Mesenchymal stem cell (in vitro differentiated cells and primary cell): ENCODE data around the gene TMEM184B.

Experiments
- DNase-seq: peaks from one replicate; pipeline ENCODE4 v3.0.0-alpha.2; 2013
- H2AFZ ChIP-seq: one replicate; pipeline ENCODE4 v1.6.1; 2013; ENCODE audit warnings: low read depth, mild to moderate bottlenecking, control low read depth, inconsistent platforms, low read length, moderate library complexity
- H2AK5ac ChIP-seq: 2 replicates; pipeline ENCODE4 v1.6.1; 2013; ENCODE audit warnings: low read length, moderate library complexity, mild to moderate bottlenecking, inconsistent platforms; ENCODE audit not compliant: severe bottlenecking
- H2BK120ac ChIP-seq: one replicate; pipeline ENCODE4 v1.6.1; 2013; ENCODE audit warnings: low read depth, mild to moderate bottlenecking, inconsistent platforms, low read length, moderate library complexity
- H2BK12ac ChIP-seq, 2 experiments: one replicate each; pipeline ENCODE4 v1.6.1; 2013; ENCODE audit warnings: inconsistent platforms in 2 of 2, low read length in 2 of 2, mild to moderate bottlenecking in 2 of 2, moderate library complexity in 2 of 2, control low read depth in 1 of 2
- H2BK15ac ChIP-seq: one replicate; pipeline ENCODE4 v1.6.1; 2013; ENCODE audit warnings: mild to moderate bottlenecking, low read depth, inconsistent platforms; ENCODE audit not compliant: poor library complexity, severe bottlenecking
- H2BK5ac ChIP-seq: 2 replicates; pipeline ENCODE4 v1.6.1; 2013; ENCODE audit warnings: low read depth, mild to moderate bottlenecking, low read length, control low read depth, inconsistent platforms; ENCODE audit not compliant: poor library complexity, severe bottlenecking
- H3K14ac ChIP-seq, 2 experiments: one replicate each; pipeline ENCODE4 v1.6.1; 2013; ENCODE audit warnings: inconsistent platforms in 2 of 2, low read length in 2 of 2, control low read depth in 1 of 2, mild to moderate bottlenecking in 1 of 2, moderate library complexity in 1 of 2
- H3K18ac ChIP-seq, 2 experiments: one replicate each; pipeline ENCODE4 v1.6.1; 2013; ENCODE audit warnings: inconsistent platforms in 2 of 2, low read length in 2 of 2, control low read depth in 1 of 2, low read depth in 1 of 2, mild to moderate bottlenecking in 1 of 2
- H3K23ac ChIP-seq, 2 experiments: one replicate each; pipeline ENCODE4 v1.6.1; 2013; ENCODE audit warnings: inconsistent platforms in 2 of 2, low read length in 2 of 2, mild to moderate bottlenecking in 2 of 2, moderate library complexity in 2 of 2, control low read depth in 1 of 2
- H3K27ac ChIP-seq: 2 replicates; pipeline ENCODE4 v1.5.1; 2013; ENCODE audit warnings: mild to moderate bottlenecking, moderate library complexity, low read length, control low read depth, inconsistent platforms; ENCODE audit not compliant: poor library complexity, severe bottlenecking
- H3K27me3 ChIP-seq, 2 experiments: 2 replicates each; pipeline versions ENCODE4 v1.6.1 to v1.7.0; 2013; ENCODE audit warnings: low read length in 2 of 2, mild to moderate bottlenecking in 2 of 2, moderate library complexity in 2 of 2, control low read depth in 1 of 2, inconsistent platforms in 1 of 2; ENCODE audit not compliant: control insufficient read depth in 1 of 2, insufficient read depth in 1 of 2
- H3K36me3 ChIP-seq, 2 experiments: 2 replicates each; pipeline versions ENCODE4 v1.6.1 to v1.7.0; 2013; ENCODE audit warnings: low read length in 2 of 2, control low read depth in 1 of 2, inconsistent platforms in 1 of 2, low read depth in 1 of 2, mild to moderate bottlenecking in 1 of 2; ENCODE audit not compliant: insufficient read depth in 2 of 2, control insufficient read depth in 1 of 2
- H3K4ac ChIP-seq, 2 experiments: one replicate each; pipeline ENCODE4 v1.6.1; 2013; ENCODE audit warnings: inconsistent platforms in 2 of 2, low read length in 2 of 2, mild to moderate bottlenecking in 2 of 2, moderate library complexity in 2 of 2, control low read depth in 1 of 2, low read depth in 1 of 2
- H3K4me1 ChIP-seq: 2 replicates; pipeline ENCODE4 v1.6.1; 2013; ENCODE audit warnings: low read depth, low read length, control low read depth; ENCODE audit not compliant: control insufficient read depth, insufficient read depth
- H3K4me2 ChIP-seq: 2 replicates; pipeline ENCODE4 v1.6.1; 2013; ENCODE audit warnings: low read length, mild to moderate bottlenecking, inconsistent platforms; ENCODE audit not compliant: poor library complexity, severe bottlenecking
- H3K4me3 ChIP-seq, 2 experiments: 2 replicates each; pipeline versions ENCODE4 v1.5.1 to v1.7.0; 2013; ENCODE audit warnings: low read length in 2 of 2, mild to moderate bottlenecking in 2 of 2, control low read depth in 1 of 2, low read depth in 1 of 2; ENCODE audit not compliant: insufficient read depth in 1 of 2
- H3K79me1 ChIP-seq: replicated peaks from 2 replicates; pipeline ENCODE4 v1.6.1; 2013; ENCODE audit warnings: mild to moderate bottlenecking, control low read depth, low read length, inconsistent platforms; ENCODE audit not compliant: poor library complexity, severe bottlenecking
- H3K9ac ChIP-seq: 2 replicates; pipeline ENCODE4 v1.7.0; 2013; ENCODE audit warnings: mild to moderate bottlenecking, low read length, moderate library complexity
- H3K9me3 ChIP-seq: 2 replicates; pipeline ENCODE4 v1.7.0; 2013; ENCODE audit warnings: mild to moderate bottlenecking, low read length; ENCODE audit not compliant: control insufficient read depth
- H4K8ac ChIP-seq: one replicate; pipeline ENCODE4 v1.6.1; 2013; ENCODE audit warnings: inconsistent platforms, mild to moderate bottlenecking, low read length, moderate library complexity
- H4K91ac ChIP-seq: one replicate; pipeline ENCODE4 v1.6.1; 2013; ENCODE audit warnings: mild to moderate bottlenecking, low read length, inconsistent platforms
- WGBS: methylation state at CpG from one replicate; pipeline ENCODE4 v1.1.7; 2013; ENCODE audit warnings: mixed read lengths; 5-methylcytosine and 5-hydroxymethylcytosine counted together

The TMEM184B gene

DNA sequence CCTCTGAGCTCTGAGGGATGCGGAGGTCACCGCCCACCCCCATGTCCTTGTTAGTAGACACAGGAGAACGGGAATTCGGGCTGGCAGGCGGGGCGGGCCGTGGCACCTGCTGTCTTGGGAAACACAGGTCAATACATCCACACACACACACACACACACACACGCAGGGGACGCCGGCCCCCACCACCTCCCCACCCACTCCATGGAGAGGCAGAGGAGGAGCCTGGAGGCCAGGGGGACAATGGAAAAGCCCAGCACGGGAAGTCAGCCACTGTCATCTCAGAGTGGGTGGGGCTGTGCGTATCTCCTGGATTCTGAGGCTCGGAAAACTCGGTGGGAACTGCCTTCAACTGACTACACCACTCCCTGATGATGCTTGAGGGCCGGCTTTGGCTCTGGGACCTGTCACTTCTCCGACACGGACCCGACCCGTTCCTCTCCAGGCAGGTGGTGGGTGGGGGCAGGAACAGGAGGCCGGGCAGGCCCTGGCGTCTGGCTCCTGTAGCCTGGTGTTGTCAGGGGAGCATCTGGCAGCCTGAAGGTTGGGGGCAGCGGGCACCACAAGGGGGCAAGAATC, 18.5 kb upstream of the TMEM184B start:
- Histone ChIP-seq H3K4me3 (no peak overlapping the region), H3K27ac (no peak overlapping the region)

DNA sequence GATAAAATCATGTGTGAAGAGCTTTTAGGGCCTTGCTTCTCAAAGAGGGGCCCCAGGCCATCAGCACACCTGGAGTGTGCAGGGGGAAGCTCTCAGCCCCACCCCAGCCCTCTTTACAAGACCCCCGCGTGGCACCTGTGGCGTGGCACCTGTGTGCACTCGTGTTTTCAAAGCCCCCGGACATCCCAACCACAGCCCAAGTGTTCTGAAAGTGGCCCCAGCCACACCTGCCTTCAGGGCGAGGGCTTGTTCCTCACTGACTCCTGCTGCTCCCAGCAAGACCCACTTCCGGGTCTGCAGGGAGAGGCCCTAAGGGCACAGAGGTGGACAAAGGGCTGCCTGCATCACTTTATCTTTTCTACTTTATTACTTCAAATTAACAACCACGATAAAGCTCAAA, 17.5 kb upstream of the TMEM184B start:
- H3K27me3 ChIP-seq: no peaks in the 10 kb centered on the region
- no peak for DNase-seq
- no peak overlapping the region for H3K9ac ChIP-seq
- no peak overlapping the region for H2BK15ac ChIP-seq
- WGBS: 94% methylated on average over 8 of the region's 8 CpGs
- H3K4me2 ChIP-seq: no peak overlapping the region
- H4K91ac ChIP-seq: no peak overlapping the region
- H3K23ac ChIP-seq: no peak overlapping the region
- H3K18ac ChIP-seq: no peak overlapping the region
- H4K8ac ChIP-seq: no peak overlapping the region
- H3K14ac ChIP-seq: no peak overlapping the region
- H2BK12ac ChIP-seq: no peak overlapping the region
- peaks cover 64 to 74% of the 10 kb centered on the region in 2 experiments for H3K36me3 ChIP-seq
- peaks cover 28% of the 10 kb centered on the region for H3K79me1 ChIP-seq
- no peak overlapping the region for H2BK120ac ChIP-seq
- H3K4me1 ChIP-seq: peaks cover 7% of the 10 kb centered on the region
- no peak overlapping the region for H2BK5ac ChIP-seq
- H2AFZ ChIP-seq: no peak overlapping the region
- no peaks in the 10 kb centered on the region for H3K9me3 ChIP-seq
- H2AK5ac ChIP-seq: no peak overlapping the region
- no peak overlapping the region for H3K4me3 ChIP-seq
- no peak overlapping the region for H3K27ac ChIP-seq
- H3K4ac ChIP-seq: no peak overlapping the region

More for the DNA sequence above, 18.5 kb upstream of the TMEM184B start:
- WGBS: 92% methylated on average over 16 of the region's 22 CpGs
- no peak overlapping the region for H3K4me2 ChIP-seq
- no peak overlapping the region for H4K8ac ChIP-seq
- no peak overlapping the region for H2BK5ac ChIP-seq
- DNase-seq: no peak
- no peak overlapping the region for H3K9ac ChIP-seq
- no peak overlapping the region for H4K91ac ChIP-seq
- H2BK120ac ChIP-seq: no peak overlapping the region
- no peak overlapping the region for H3K23ac ChIP-seq
- no peak overlapping the region for H3K4ac ChIP-seq
- H2AK5ac ChIP-seq: no peak overlapping the region
- H3K27me3 ChIP-seq: no peaks in the 10 kb centered on the region
- no peaks in the 10 kb centered on the region for H3K9me3 ChIP-seq
- no peak overlapping the region for H2AFZ ChIP-seq
- H2BK15ac ChIP-seq: no peak overlapping the region
- peaks cover 11% of the 10 kb centered on the region for H3K4me1 ChIP-seq
- peaks cover 72 to 84% of the 10 kb centered on the region in 2 experiments for H3K36me3 ChIP-seq
- H3K18ac ChIP-seq: no peak overlapping the region
- H2BK12ac ChIP-seq: no peak overlapping the region
- H3K14ac ChIP-seq: no peak overlapping the region
- H3K79me1 ChIP-seq: peaks cover 37% of the 10 kb centered on the region

DNA sequence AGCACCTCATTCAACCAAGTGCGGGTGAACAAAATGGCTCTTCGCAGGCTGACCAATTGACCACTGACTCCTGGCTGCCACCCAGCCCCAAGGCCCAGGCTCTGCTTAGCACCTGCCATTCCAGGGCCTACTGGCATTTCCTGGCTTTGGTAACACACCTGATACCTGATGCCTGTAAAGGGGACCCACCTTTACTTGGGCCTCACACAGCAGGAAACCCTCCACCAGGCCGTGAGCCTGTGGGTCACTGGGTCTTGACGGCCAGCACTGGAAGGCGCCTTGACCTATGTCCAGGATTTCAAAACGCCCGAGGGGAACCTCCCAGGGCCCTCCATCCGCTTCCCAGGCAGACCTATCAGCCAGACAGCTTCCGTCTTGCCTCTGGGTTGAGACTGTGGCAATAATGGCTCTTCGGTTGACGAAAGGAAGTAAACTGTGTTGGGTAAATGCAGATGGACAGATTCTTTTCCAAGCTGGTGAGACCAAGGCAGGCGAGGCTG, 16.8 kb upstream of the TMEM184B start:
- no peaks in the 10 kb centered on the region for H3K9me3 ChIP-seq
- no peak overlapping the region for H3K18ac ChIP-seq
- H2AK5ac ChIP-seq: no peak overlapping the region
- 94% methylated on average over 12 of the region's 12 CpGs for WGBS
- DNase-seq: no peak
- H4K8ac ChIP-seq: no peak overlapping the region
- H3K79me1 ChIP-seq: peaks cover 23% of the 10 kb centered on the region
- H2BK12ac ChIP-seq: no peak overlapping the region
- H2BK5ac ChIP-seq: no peak overlapping the region
- H3K4ac ChIP-seq: no peak overlapping the region
- H3K27ac ChIP-seq: no peak overlapping the region
- H3K4me2 ChIP-seq: no peak overlapping the region
- no peak overlapping the region for H3K14ac ChIP-seq
- no peak overlapping the region for H2BK15ac ChIP-seq
- no peak overlapping the region for H3K9ac ChIP-seq
- no peak overlapping the region for H3K23ac ChIP-seq
- H3K4me3 ChIP-seq: no peak overlapping the region
- H3K4me1 ChIP-seq: peaks cover 7% of the 10 kb centered on the region
- no peak overlapping the region for H2BK120ac ChIP-seq
- H3K27me3 ChIP-seq: no peaks in the 10 kb centered on the region
- peaks cover 59 to 67% of the 10 kb centered on the region in 2 experiments for H3K36me3 ChIP-seq
- H2AFZ ChIP-seq: no peak overlapping the region
- no peak overlapping the region for H4K91ac ChIP-seq

DNA sequence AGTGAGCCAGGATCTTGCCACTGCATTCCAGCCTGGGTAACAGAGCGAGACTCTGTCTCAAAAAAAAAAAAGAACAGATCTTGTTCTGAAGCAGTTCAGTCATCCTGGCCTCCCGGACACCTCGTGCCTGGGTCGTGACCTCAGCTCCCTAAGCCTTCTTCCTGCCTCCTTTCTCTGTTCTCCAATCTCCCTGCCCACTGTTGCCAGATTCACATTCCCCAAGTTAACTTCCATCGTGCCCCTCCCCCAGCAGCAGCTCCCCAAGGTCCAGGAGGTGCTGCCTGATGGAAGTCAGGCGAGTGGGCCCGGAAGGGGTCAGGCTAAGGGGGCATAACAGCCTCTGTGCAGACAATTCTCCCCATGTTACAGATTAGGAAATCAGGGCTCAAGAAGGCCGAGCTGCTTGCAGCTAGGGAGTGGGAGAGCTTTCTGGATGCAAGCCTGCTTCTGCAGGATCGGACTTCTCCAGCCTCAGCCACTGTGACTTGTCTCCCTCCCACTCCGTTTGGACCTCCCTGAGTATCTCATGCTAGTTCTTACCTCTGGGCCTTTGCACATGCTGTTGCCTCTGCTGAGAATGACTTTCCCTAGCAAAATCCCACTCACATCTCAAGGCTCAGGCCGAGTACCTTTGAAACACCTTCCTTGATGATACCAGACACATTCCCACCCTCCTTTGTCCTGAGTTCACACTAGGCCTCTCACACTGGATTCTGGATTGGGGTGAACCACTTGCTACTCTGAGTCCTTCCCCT, 14.3 kb upstream of the TMEM184B start:
- no peaks in the 10 kb centered on the region for H3K27me3 ChIP-seq
- no peak overlapping the region for H3K9ac ChIP-seq
- H3K27ac ChIP-seq: no peak overlapping the region
- no peak overlapping the region for H2AFZ ChIP-seq
- H3K4me1 ChIP-seq: peaks cover 23% of the 10 kb centered on the region
- peak overlapping the region; percentile 27 for H4K8ac ChIP-seq
- peaks cover 8% of the 10 kb centered on the region for H3K79me1 ChIP-seq
- no peak overlapping the region for H2BK15ac ChIP-seq
- H2AK5ac ChIP-seq: peak overlapping the region; percentile 23
- H3K18ac ChIP-seq: no peak overlapping the region
- peaks cover 33 to 45% of the 10 kb centered on the region in 2 experiments for H3K36me3 ChIP-seq
- no peak overlapping the region for H3K23ac ChIP-seq
- 63% methylated on average over 11 of the region's 11 CpGs for WGBS
- H4K91ac ChIP-seq: no peak overlapping the region
- no peak overlapping the region for H3K4ac ChIP-seq
- H3K4me2 ChIP-seq: no peak overlapping the region
- H3K9me3 ChIP-seq: no peaks in the 10 kb centered on the region
- no peak overlapping the region for H2BK120ac ChIP-seq
- no peak for DNase-seq
- H2BK12ac ChIP-seq: peak overlapping the region in 1 of 2 experiments; percentile 25
- no peak overlapping the region for H3K4me3 ChIP-seq
- H3K14ac ChIP-seq: no peak overlapping the region
- H2BK5ac ChIP-seq: no peak overlapping the region
